Measurements from ENCODE around the gene THEMIS.

THEMIS gene

DNA sequence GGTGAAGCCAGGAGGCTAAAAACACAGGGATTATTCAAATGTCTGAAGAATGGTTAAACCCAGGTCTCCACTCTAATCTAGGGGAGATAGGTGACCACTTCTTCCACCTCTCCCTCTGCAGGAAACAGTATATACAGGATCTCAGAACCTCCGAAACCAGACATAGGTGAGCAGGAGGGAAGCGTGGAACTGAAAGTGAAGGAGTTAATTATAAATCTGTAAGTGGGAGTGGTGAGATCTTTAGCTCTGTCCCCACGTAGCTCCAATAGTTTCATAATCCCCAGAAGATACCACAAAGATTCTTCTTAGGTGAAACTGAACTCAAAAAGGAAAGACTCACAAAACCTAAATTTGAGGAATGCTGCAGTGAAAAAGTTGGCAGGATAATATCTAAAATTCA, 76.8 kb downstream of the THEMIS start:
- TF ChIP-seq, protein P1, sequence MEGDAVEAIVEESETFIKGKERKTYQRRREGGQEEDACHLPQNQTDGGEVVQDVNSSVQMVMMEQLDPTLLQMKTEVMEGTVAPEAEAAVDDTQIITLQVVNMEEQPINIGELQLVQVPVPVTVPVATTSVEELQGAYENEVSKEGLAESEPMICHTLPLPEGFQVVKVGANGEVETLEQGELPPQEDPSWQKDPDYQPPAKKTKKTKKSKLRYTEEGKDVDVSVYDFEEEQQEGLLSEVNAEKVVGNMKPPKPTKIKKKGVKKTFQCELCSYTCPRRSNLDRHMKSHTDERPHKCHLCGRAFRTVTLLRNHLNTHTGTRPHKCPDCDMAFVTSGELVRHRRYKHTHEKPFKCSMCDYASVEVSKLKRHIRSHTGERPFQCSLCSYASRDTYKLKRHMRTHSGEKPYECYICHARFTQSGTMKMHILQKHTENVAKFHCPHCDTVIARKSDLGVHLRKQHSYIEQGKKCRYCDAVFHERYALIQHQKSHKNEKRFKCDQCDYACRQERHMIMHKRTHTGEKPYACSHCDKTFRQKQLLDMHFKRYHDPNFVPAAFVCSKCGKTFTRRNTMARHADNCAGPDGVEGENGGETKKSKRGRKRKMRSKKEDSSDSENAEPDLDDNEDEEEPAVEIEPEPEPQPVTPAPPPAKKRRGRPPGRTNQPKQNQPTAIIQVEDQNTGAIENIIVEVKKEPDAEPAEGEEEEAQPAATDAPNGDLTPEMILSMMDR (conservative IDR thresholded peaks at IDR 0.05; ENCODE audit: low read depth), result no peak
- no peak for DNase-seq (ENCODE audit: low spot score)
- H3K27ac ChIP-seq, result no peak overlapping the region
- ChIA-PET POLR2A (ENCODE audit: low non-redundant PET) (no interaction called here), CTCF (no interaction called here)

DNA sequence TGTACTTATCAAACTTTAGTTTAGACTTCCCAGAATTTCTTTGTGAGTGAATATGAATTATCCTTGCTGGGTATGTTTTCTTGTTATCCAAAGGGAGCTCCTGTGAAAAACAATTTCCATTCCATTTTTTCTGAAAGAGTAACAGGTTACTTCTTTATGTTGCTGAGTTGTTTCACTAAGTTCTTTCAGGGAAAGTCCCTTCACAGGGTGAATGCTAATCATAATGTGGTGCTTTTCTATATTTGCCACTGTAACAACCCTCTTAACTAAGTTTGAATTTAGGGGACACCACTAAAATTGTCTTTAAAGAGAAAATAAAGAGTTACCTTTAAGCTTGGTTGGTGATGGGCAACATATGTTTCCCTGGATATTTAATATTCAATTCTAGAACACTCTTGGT, 79.4 kb downstream of the THEMIS start:
- DNase-seq (ENCODE audit: low spot score), result no peak
- TF ChIP-seq, protein P1 (conservative IDR thresholded peaks at IDR 0.05; ENCODE audit: low read depth), result no peak
- CTCF ChIA-PET, result no interaction called here
- no peak overlapping the region for H3K27ac ChIP-seq
- POLR2A ChIA-PET (ENCODE audit: low non-redundant PET), result no interaction called here

DNA sequence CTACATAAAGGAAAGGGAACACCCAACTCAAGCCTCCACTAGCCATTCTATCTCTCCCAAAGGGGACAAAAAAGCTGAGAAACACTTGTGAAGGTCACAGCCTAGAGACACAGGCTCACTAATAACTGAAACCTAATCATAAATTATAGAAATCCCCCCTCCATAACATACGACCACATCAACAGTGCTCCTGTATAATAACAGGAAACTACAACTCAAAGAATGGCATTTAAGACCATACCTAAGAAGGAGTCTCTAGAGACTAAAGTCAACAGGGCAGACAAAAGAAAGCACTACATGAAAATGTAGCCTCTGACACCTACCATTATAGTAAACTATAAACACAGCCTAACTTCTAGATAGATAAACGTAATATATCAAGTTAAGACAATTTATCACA, 82.7 kb downstream of the THEMIS start:
- TF ChIP-seq, protein P1 (conservative IDR thresholded peaks at IDR 0.05; ENCODE audit: low read depth), result no peak
- ChIA-PET CTCF (no interaction called here), POLR2A (ENCODE audit: low non-redundant PET) (no interaction called here)
- DNase-seq (ENCODE audit: low spot score), result no peak
- no peak overlapping the region for H3K27ac ChIP-seq

DNA sequence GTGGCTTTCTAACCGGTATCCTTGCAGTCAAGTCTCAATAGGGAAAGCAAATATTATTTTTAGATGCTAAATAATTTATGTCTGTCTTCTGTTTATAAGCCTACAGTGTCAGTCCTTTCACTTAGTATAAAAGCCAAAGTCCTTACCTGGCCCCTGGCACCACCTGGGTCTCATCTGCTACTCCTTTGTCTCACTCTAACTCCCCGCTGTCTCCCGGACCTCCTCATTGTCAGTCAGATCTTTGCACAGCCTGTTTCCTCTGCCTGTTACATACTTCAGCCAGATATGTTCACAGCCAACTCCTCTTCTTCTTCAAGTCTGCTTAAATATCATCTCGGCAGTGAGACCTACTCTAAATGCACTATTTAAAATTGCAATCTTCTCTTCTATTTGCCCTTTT, 84.2 kb downstream of the THEMIS start:
- no peak overlapping the region for H3K27ac ChIP-seq
- TF ChIP-seq, protein P1 (conservative IDR thresholded peaks at IDR 0.05; ENCODE audit: low read depth), result no peak
- no peak for DNase-seq (ENCODE audit: low spot score)
- CTCF ChIA-PET, result no interaction called here
- POLR2A ChIA-PET (ENCODE audit: low non-redundant PET), result no interaction called here

DNA sequence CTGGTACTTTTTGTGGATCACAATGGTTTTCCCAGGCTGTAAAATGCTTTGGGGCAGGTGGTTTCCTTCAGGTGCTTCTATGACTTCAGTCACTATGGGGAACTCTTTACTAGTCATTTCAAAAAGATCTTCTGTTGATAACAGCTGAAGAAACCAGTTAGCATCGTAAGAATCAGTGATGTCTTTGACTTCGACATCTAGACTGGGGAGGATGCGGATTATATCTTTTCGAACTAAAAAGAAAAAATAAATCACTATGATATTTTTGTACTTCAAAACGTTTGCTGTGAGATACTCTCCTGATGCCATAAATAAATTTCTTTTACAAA, 87.2 kb downstream of the THEMIS start:
- TF ChIP-seq, protein P1 (conservative IDR thresholded peaks at IDR 0.05; ENCODE audit: low read depth), result no peak
- POLR2A ChIA-PET (ENCODE audit: low non-redundant PET), result no interaction called here
- no peak for DNase-seq (ENCODE audit: low spot score)
- H3K27ac ChIP-seq, result no peak overlapping the region
- CTCF ChIA-PET, result interaction anchor here (0.6 kb wide), 1 partner anchor 54 kb away, joined by 4 read pairs; no protein-coding TSS in a partner anchor

DNA sequence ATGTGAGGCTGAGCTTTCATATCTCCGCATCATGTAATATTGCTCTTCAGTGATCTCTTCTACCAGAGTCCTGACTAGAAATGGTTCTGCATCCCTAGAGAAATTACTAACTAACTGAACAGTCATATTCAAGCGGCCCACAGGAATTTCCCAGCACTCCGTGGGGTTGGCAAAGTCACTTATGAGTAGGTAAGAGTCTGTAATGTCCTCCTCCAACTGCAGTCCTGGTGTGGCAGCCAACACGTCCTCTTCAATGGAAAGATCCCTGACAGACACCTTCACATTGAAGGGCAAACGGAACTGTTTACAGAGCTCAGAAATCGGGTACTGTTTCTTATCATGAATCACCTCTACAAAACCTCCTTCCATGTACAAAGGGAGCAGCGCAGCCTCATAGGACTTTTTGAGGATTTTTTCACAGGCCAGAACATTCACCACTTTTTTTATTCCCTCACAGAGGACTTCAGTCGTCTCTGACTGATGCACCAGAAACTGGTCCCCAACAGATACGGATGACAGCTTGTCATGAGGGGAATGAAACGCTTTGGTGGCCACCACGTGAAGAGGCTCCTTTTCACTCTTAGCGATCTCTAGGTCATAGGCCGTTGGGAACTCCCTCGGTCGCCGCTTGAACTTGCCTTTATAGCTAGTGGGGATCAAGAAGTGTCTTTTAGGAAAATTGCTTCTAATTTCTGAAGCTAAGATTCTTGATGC, 87.7 kb downstream of the THEMIS start:
- ChIA-PET POLR2A (ENCODE audit: low non-redundant PET) (no interaction called here), CTCF (interaction anchor here (0.6 kb wide), 1 partner anchor 53 kb away, joined by 4 read pairs; no protein-coding TSS in a partner anchor)
- no peak overlapping the region for H3K27ac ChIP-seq
- TF ChIP-seq, protein P1 (conservative IDR thresholded peaks at IDR 0.05; ENCODE audit: low read depth), result no peak
- no peak for DNase-seq (ENCODE audit: low spot score)
